ENCODE data around the gene POU2AF1.

The POU2AF1 gene

GRCh38 chr11:111378861-111379601, at the start of gene POU2AF1:
Gene POU2AF1, minus strand, starts transcription at chr11:111379275. Its CDS starts 98 bp downstream, at chr11:111379177.
- H3K9me3 Mint-ChIP-seq = no peaks in the 10 kb centered on the region
- DNase-seq = peak; percentile 85
- peaks cover 41 to 81% of the 10 kb centered on the region in 2 donors for H3K4me1 Mint-ChIP-seq
- peak within 1 kb of the TSS; percentile 88 to 95 for H3K4me3 Mint-ChIP-seq
- H3K36me3 Mint-ChIP-seq = peaks cover 20 to 37% of the 10 kb centered on the region in 2 donors
- peak; percentile 82 to 85 for ATAC-seq (replicated peaks)
- peak within 1 kb of the TSS; percentile 91 for H3K27ac Mint-ChIP-seq
- no peaks in the 10 kb centered on the region for H3K27me3 Mint-ChIP-seq

GRCh38 chr11:111428113-111428876, 49.2 kb upstream of the POU2AF1 start:
- peaks cover 4 to 5% of the 10 kb centered on the region in 2 donors for H3K27me3 Mint-ChIP-seq
- no peak overlapping the region for H3K4me3 Mint-ChIP-seq
- H3K9me3 Mint-ChIP-seq = no peaks in the 10 kb centered on the region
- no peaks in the 10 kb centered on the region for H3K36me3 Mint-ChIP-seq
- no peak overlapping the region for H3K27ac Mint-ChIP-seq
- peaks cover 6 to 9% of the 10 kb centered on the region in 2 donors for H3K4me1 Mint-ChIP-seq
- DNase-seq = no peak
- ATAC-seq (replicated peaks) = no peak

- ATAC-seq (replicated peaks) (no peak), DNase-seq (no peak)
Observed at GRCh38 chr11:111427471-111427912, 48.4 kb upstream of the POU2AF1 start.

GRCh38 chr11:111426617-111427016, 47.5 kb upstream of the POU2AF1 start:
- Mint-ChIP-seq H3K9me3 (no peaks in the 10 kb centered on the region), H3K27ac (no peak overlapping the region), H3K4me3 (no peak overlapping the region), H3K36me3 (no peaks in the 10 kb centered on the region), H3K4me1 (peaks cover 18 to 24% of the 10 kb centered on the region in 2 donors), H3K27me3 (peaks cover 0 to 2% of the 10 kb centered on the region in 2 donors)
- no peak for ATAC-seq (replicated peaks)
- DNase-seq = no peak

More at GRCh38 chr11:111427471-111427912, 48.4 kb upstream of the POU2AF1 start:
- Mint-ChIP-seq H3K4me3 (no peak overlapping the region), H3K27ac (peak overlapping the region; percentile 5), H3K9me3 (no peaks in the 10 kb centered on the region), H3K4me1 (peaks cover 13 to 17% of the 10 kb centered on the region in 2 donors), H3K27me3 (peaks cover 4 to 5% of the 10 kb centered on the region in 2 donors), H3K36me3 (no peaks in the 10 kb centered on the region)

GRCh38 chr11:111423250-111423615, 44.2 kb upstream of the POU2AF1 start:
- Mint-ChIP-seq H3K9me3 (peaks cover 0 to 2% of the 10 kb centered on the region in 2 donors), H3K4me3 (no peak overlapping the region), H3K27me3 (no peaks in the 10 kb centered on the region), H3K36me3 (peaks cover 0 to 6% of the 10 kb centered on the region in 2 donors), H3K4me1 (peaks cover 37 to 52% of the 10 kb centered on the region in 2 donors), H3K27ac (peak overlapping the region; percentile 66)
- DNase-seq (no peak), ATAC-seq (replicated peaks) (peak; percentile 31 to 33)

- ATAC-seq (replicated peaks) = peak; percentile 80 to 81
- DNase-seq = peak; percentile 67
- Mint-ChIP-seq H3K9me3 (peaks cover 0 to 2% of the 10 kb centered on the region in 2 donors), H3K27me3 (no peaks in the 10 kb centered on the region), H3K27ac (peak overlapping the region; percentile 66), H3K4me3 (no peak overlapping the region), H3K36me3 (peaks cover 0 to 6% of the 10 kb centered on the region in 2 donors), H3K4me1 (peaks cover 42 to 57% of the 10 kb centered on the region in 2 donors)
Observed at GRCh38 chr11:111422494-111423249, 43.6 kb upstream of the POU2AF1 start.

GRCh38 chr11:111421251-111421650, 42.2 kb upstream of the POU2AF1 start:
- DNase-seq = no peak
- H3K36me3 Mint-ChIP-seq = peaks cover 0 to 6% of the 10 kb centered on the region in 2 donors
- no peaks in the 10 kb centered on the region for H3K27me3 Mint-ChIP-seq
- ATAC-seq (replicated peaks) = no peak
- no peak overlapping the region for H3K4me3 Mint-ChIP-seq
- H3K27ac Mint-ChIP-seq = peak overlapping the region; percentile 42
- peaks cover 0 to 2% of the 10 kb centered on the region in 2 donors for H3K9me3 Mint-ChIP-seq
- peaks cover 54 to 71% of the 10 kb centered on the region in 2 donors for H3K4me1 Mint-ChIP-seq

- H3K4me1 Mint-ChIP-seq = peaks cover 68 to 86% of the 10 kb centered on the region in 2 donors
- peak overlapping the region; percentile 88 for H3K27ac Mint-ChIP-seq
Observed at GRCh38 chr11:111419641-111420327, 40.7 kb upstream of the POU2AF1 start.

GRCh38 chr11:111419181-111419580, 40.1 kb upstream of the POU2AF1 start:
- DNase-seq (no peak), ATAC-seq (replicated peaks) (no peak)
- Mint-ChIP-seq H3K4me1 (peaks cover 74 to 92% of the 10 kb centered on the region in 2 donors), H3K36me3 (peaks cover 0 to 6% of the 10 kb centered on the region in 2 donors), H3K9me3 (peaks cover 0 to 2% of the 10 kb centered on the region in 2 donors), H3K27me3 (no peaks in the 10 kb centered on the region), H3K27ac (peak overlapping the region; percentile 88), H3K4me3 (peak overlapping the region in 1 of 2 donors; percentile 39)

More at GRCh38 chr11:111419641-111420327, 40.7 kb upstream of the POU2AF1 start:
- Mint-ChIP-seq H3K36me3 (peaks cover 0 to 6% of the 10 kb centered on the region in 2 donors), H3K4me3 (no peak overlapping the region), H3K27me3 (no peaks in the 10 kb centered on the region), H3K9me3 (peaks cover 0 to 2% of the 10 kb centered on the region in 2 donors)
- ATAC-seq (replicated peaks) (no peak), DNase-seq (no peak)

GRCh38 chr11:111418436-111418787, 39.3 kb upstream of the POU2AF1 start:
- peaks cover 79 to 98% of the 10 kb centered on the region in 2 donors for H3K4me1 Mint-ChIP-seq

GRCh38 chr11:111417766-111418435, 38.8 kb upstream of the POU2AF1 start:
- peaks cover 78 to 98% of the 10 kb centered on the region in 2 donors for H3K4me1 Mint-ChIP-seq
- peaks cover 0 to 6% of the 10 kb centered on the region in 2 donors for H3K36me3 Mint-ChIP-seq
- H3K27me3 Mint-ChIP-seq = no peaks in the 10 kb centered on the region
- H3K27ac Mint-ChIP-seq = peak overlapping the region; percentile 94
- ATAC-seq (replicated peaks) (peak; percentile 58 to 65), DNase-seq (peak; percentile 72)
- peaks cover 0 to 2% of the 10 kb centered on the region in 2 donors for H3K9me3 Mint-ChIP-seq
- peak overlapping the region; percentile 73 to 78 for H3K4me3 Mint-ChIP-seq

More at GRCh38 chr11:111418436-111418787, 39.3 kb upstream of the POU2AF1 start:
- DNase-seq = no peak
- Mint-ChIP-seq H3K27ac (peak overlapping the region; percentile 94), H3K27me3 (no peaks in the 10 kb centered on the region), H3K9me3 (peaks cover 0 to 2% of the 10 kb centered on the region in 2 donors), H3K36me3 (peaks cover 0 to 6% of the 10 kb centered on the region in 2 donors), H3K4me3 (peak overlapping the region in 1 of 2 donors; percentile 50)
- no peak for ATAC-seq (replicated peaks)

GRCh38 chr11:111417011-111417765, 38.1 kb upstream of the POU2AF1 start:
- Mint-ChIP-seq H3K9me3 (peaks cover 0 to 2% of the 10 kb centered on the region in 2 donors), H3K27me3 (no peaks in the 10 kb centered on the region), H3K27ac (peak overlapping the region; percentile 94), H3K4me1 (peaks cover 77 to 97% of the 10 kb centered on the region in 2 donors), H3K36me3 (peaks cover 0 to 6% of the 10 kb centered on the region in 2 donors), H3K4me3 (peak overlapping the region; percentile 73 to 78)
- DNase-seq (peak; percentile 64), ATAC-seq (replicated peaks) (peak; percentile 78 to 79)
